NOMO-1 treated with DMSO at 0.1 percent for 48 hours (cell line): ENCODE results near the gene CYTL1.
"Not testable (repeated sequence)": the region's sequence is repeated elsewhere in the genome, so short reads cannot be mapped to it uniquely, and the experiment has no call there.

Experiments used
- DNase-seq: peaks from one replicate; lab custom pipeline; 2025; ENCODE audit not compliant: unreplicated experiment; lab: John Stamatoyannopoulos, UW

CYTL1 gene

GRCh38 chr4:5034206-5034605 is 14.9 kb upstream of the CYTL1 start:
- no peak for DNase-seq

DNA sequence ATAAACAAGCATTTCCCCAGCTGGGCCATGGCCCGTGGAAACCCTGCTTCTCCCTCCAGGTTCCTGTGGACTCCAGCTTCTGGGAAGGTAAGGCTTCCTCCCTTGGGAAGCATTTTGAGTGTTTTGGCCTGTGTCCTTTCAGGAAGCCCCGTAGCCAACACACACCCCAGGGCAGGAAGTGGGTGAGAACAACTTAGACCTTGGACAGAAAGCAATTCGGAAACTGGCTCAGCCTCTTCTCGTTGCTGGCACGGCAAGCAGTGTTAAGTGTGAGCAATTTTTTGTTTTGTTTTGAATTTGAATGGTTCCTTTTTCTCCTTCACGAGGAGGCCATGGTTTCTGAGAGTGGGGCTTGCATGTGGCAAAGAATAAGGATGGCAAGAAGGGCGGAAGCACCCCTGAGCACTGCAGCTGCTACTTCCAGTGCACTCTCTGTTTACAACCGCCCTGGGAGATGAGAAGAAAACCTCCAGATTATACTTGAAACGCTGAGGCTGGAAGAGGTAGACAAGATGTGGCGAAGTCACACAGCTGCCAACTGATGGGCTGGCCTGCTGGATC is 14.1 kb upstream of the CYTL1 start:
- DNase-seq: no peak

GRCh38 chr4:5032813-5033212 is 13.6 kb upstream of the CYTL1 start:
- no peak for DNase-seq

GRCh38 chr4:5030927-5031326 is 11.7 kb upstream of the CYTL1 start:
- no peak for DNase-seq

DNA sequence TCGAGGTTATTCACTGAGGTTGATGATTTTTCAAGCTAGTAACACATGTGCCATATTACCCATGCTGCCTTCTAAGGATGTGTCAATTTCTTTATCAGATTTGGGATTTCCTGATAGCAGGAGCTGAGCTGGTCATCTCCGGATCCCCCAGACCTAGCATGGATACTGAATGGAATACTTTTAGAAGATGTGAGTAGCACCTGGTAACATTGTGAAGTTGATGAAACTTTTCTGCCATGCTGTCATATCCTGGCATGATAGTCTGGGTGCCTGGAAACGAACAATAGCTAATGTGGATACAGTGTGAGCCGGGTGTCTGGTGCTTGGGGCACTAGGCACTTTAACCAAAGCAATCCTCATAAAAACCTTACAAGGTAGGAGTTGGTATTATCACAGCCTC is 11.0 kb upstream of the CYTL1 start:
- no peak for DNase-seq

GRCh38 chr4:5029447-5029846 is 10.2 kb upstream of the CYTL1 start:
- no peak for DNase-seq

- DNase-seq: no peak
These were observed 9.2 kb upstream of the CYTL1 start for GRCh38 chr4:5028480-5028879.

GRCh38 chr4:5027346-5027745 is 8.1 kb upstream of the CYTL1 start:
- no peak for DNase-seq

DNA sequence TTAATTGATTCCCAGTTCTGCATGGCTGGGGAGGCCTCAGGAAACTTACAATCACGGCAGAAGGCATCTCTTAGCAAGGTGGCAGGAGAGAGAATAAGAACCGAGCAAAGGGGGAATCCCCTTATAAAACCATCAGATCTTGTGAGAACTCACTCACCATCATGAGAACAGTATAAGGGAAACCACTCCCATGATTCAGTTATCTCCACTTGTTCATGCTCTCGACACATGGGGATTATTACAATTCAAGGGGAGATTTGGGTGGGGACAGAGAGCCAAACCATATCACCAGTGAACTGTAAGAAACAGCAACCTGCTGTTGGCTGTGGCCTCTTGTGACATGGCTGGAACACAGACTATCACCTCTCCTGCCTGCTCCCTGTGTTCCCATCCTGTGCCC is 7.1 kb upstream of the CYTL1 start:
- DNase-seq: no peak

GRCh38 chr4:5024673-5025072 is 5.4 kb upstream of the CYTL1 start:
- no peak for DNase-seq

GRCh38 chr4:5021546-5021945 is 2.3 kb upstream of the CYTL1 start:
- DNase-seq: no peak

DNA sequence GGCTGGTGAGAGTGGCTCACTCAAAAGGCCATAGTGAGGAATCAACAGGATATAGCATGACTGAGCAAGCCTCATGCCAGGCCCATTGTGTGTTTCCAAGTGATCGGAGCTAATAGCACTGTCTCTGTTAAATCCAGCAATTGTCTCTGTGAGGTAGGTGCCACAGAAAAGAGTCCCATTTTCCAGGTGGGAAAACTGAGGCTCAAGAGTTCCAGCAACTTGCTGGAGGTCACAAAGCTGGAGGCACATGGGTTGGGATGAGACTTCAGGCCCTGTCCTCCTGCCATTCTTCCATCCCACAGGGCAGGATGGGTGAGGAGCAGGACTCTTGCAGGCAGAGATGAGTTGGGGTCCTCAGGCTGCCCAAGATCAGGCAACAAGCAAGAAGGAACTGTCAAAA is 1.1 kb upstream of the CYTL1 start:
- DNase-seq: no peak

DNA sequence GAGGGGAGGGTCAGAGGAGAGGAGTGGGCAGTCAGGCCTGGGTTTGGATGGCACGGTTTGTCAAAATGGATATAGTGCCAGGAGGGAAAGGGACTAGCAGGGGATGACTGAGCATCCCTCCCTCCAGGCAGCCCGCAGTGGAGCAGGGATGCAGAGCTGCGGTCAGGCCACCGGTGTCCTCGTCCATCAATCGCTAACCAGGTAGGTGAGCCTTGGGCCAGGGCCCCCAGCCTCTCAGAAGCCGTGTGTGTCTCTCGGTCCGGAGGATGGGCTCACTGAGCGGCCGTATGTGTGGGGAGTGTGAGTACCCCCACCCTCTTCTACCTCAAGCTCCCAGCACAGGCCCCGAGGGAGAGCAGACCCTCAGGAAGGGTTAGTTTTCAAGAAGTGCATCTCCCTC is 538 bp upstream of the CYTL1 start:
- DNase-seq: no peak

- no peak for DNase-seq
These were observed 655 bp downstream of the CYTL1 start for GRCh38 chr4:5018603-5019002.

DNA sequence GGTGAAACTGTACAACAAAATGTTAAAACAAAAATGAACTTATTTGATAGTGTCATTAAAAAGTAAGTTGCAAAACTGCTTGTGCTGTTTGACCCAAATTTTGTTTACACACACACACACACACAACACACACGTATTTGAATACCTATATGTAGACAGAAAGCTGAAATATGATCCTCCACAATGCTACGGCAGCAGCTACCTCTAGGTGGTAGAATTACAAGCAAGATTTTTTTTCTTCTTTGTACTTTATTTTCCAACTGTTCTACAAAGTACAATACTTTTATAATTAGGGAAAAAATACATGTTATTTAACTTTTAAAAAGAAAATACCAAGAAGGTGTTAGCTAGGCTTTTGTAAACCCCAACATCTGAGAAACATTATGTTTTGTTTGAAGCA is 1.2 kb downstream of the CYTL1 start:
- no peak for DNase-seq

DNA sequence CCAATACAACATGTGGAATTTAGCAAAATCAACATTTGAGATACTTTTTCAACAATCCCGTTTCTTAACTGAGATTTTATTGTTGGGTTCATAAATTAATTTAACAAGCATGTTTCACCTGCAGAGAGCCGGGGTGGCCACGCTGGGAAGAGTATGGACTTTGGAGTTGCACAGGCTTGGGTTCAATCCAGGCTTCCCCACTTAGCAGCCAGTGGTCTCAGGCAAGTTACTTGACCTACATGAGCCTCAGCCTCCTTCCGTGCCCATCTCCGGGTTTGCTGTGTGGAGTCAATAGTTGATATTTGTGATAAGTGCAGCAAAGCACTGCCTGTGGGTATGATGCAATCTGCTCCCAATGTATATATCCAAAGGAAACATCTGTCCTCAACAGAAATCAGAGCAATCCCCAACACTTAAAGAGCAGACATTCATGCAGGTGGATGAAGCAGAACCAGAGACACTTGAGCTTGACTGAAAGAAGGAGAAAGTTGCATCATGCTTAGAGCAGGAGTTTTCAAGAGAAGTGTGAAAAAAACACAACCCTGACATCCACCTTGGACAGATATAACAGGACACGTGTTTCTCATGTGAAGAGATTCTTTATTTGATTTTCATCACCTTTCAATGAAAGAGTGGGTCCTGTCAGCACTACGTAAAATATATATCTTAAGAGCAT is 5.1 kb downstream of the CYTL1 start:
- no peak for DNase-seq

- no peak for DNase-seq
These were observed 6.3 kb downstream of the CYTL1 start for GRCh38 chr4:5012958-5013357.

DNA sequence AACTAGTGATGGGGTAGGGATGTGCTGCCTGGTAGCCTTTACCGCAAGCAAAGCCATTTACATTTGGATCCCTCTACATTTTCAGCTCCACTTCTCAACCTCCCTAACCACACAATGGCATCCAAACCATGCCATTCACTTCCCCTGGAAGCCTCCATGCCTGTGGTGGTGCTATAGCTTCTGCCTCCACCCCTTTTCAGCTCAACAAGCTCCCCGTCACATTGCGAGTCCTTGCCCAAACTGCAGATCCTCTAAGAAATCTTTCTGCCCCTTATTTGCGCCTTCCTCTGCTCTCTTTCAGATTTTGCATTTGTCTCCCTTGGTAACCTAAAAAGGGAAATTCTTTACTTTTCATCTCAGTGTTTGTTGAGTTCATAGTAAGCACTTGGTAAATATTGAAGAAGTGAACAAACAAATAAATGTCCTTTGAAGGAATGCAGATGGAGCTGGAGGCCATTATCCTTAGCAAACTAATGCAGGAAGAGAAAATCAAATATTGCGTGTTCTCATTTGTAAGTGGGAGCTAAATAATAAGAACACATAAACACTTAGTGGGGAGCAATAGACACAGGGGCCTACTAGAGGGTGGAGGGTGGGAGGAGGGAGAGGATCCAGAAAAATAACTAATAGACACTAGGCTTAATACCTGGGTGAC is 6.9 kb downstream of the CYTL1 start:
- DNase-seq: no peak

DNA sequence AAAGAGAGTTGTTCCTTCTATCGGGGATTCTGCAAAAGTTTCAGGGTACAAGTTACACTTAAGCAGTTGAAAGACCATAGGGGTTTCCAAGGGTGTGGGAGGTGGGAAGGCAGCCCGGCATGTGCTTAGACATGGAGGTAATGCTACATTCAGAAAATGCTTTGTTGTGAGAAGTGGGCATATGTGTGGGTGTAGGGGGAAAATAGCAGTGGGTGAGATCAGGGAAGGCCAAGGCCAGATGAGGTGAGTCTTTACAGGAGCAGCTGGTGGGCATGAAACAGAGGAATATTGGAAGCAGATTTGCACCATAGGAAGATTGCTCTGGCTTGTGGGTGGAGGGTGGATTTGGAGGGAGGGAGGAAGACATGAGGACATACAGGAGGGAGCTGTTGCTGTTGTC is 8.3 kb downstream of the CYTL1 start:
- DNase-seq: no peak

GRCh38 chr4:5009796-5010195 is 9.5 kb downstream of the CYTL1 start:
- no peak for DNase-seq

GRCh38 chr4:5006932-5007331 is 12.3 kb downstream of the CYTL1 start:
- not testable (repeated sequence) for DNase-seq

DNA sequence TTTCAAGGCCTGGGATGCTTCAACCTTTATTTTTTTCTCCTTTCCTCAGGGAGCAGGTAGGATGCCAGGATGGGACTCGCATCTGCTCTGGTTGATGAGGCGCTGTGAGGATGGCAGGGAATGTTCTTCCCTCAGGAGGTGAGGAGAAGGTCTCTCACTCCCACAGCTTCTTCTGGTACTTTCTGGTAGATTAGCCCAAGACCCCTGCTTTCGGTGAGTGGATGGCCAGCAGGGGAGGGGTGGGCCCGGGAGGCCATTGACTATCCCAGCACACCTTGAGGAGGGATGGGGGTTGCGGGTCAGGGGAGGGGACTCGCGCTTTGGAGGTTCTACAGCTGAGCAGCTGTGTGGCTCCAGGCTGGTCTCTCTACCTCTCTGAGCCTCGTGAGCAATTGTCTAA is 14.8 kb downstream of the CYTL1 start:
- no peak for DNase-seq

DNA sequence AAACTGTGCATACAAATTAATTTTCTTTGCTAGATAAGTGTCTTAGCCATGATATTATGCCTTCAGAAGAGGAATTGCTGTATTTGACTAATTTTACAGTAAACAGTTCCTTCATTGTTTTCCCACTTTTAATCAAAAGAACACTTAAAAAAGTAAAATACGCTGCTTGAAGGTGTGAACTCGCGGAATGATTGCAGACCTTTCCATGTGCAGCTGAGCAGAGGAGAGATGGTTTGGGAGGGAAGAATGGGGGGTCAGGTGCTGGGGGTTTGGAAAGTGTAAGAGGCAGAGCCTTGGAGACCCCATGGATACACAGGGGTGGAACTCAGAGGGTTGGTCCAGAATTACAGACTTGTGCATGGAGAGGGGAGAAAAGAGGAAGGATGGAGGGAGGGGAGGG is 15.3 kb downstream of the CYTL1 start:
- no peak for DNase-seq
